RWPE2 (cell line): Measurements from ENCODE around the gene PROSER3.

Experiments
- ATAC-seq: fragments of 200-7000 bp; cut with Tn5 transposase; 3 replicates; pipeline ENCODE4 v1.9.1; 2021; ENCODE audit warnings: low read depth
- DNase-seq: peaks from one replicate; pipeline ENCODE4 v3.0.0-alpha.2; 2020; ENCODE audit warnings: low spot score
- H3K27ac ChIP-seq: fragments of 450-650 bp; 2 replicates; pipeline ENCODE4 v1.5.1; 2017; ENCODE audit warnings: mild to moderate bottlenecking; ENCODE audit not compliant: poor library complexity, severe bottlenecking
- H3K27me3 ChIP-seq: fragments of 250-450 bp; sonication (Bioruptor Pico); 2 replicates; pipeline ENCODE4 v1.5.1; 2021; ENCODE audit warnings: mild to moderate bottlenecking, moderate library complexity; ENCODE audit not compliant: insufficient read depth, poor library complexity, severe bottlenecking
- H3K36me3 ChIP-seq: fragments of 250-450 bp; sonication (Bioruptor Pico); 2 replicates; pipeline ENCODE4 v1.5.1; 2020; ENCODE audit warnings: low read depth, mild to moderate bottlenecking, moderate library complexity
- H3K4me1 ChIP-seq: fragments of 250-450 bp; sonication (Bioruptor Pico); 2 replicates; pipeline ENCODE4 v1.5.1; 2021; ENCODE audit warnings: mild to moderate bottlenecking, moderate library complexity; ENCODE audit not compliant: insufficient read depth, poor library complexity, severe bottlenecking
- H3K4me3 ChIP-seq: fragments of 250-450 bp; sonication (Bioruptor Pico); 2 replicates; pipeline ENCODE4 v1.5.1; 2021; ENCODE audit warnings: mild to moderate bottlenecking, moderate library complexity; ENCODE audit not compliant: severe bottlenecking
- H3K9me3 ChIP-seq: fragments of 250-450 bp; sonication (Bioruptor Pico); 2 replicates; pipeline ENCODE4 v1.5.1; 2021; ENCODE audit warnings: mild to moderate bottlenecking, moderate library complexity; ENCODE audit not compliant: severe bottlenecking
- CTCF ChIP-seq: fragments of 450-650 bp; IDR thresholded peaks from one replicate; pipeline ENCODE4 v1.5.1; 2017; ENCODE audit warnings: mild to moderate bottlenecking, moderate library complexity; ENCODE audit not compliant: poor library complexity, severe bottlenecking

PROSER3 gene

GRCh38 chr19:35756377-35757230, 1.4 kb upstream of the PROSER3 start, which contains the start of gene HSPB6:
Gene HSPB6 (minus strand): TSS chr19:35757029. CDS start chr19:35757008, 21 bp downstream.
- no peaks in the 10 kb centered on the region for H3K4me1 ChIP-seq
- no peaks in the 10 kb centered on the region for H3K27me3 ChIP-seq
- peak within 1 kb of the TSS; percentile 89 for H3K4me3 ChIP-seq
- H3K27ac ChIP-seq = peak within 1 kb of the TSS; percentile 71
- TF ChIP-seq CTCF = no peak
- peaks cover 28% of the 10 kb centered on the region for H3K36me3 ChIP-seq
- H3K9me3 ChIP-seq = no peaks in the 10 kb centered on the region
- DNase-seq = peak; percentile 45
- no peak for ATAC-seq

GRCh38 chr19:35757231-35757748, 686 bp upstream of the PROSER3 start:
- H3K27ac ChIP-seq = peak overlapping the region; percentile 71
- H3K36me3 ChIP-seq = peaks cover 34% of the 10 kb centered on the region
- no peaks in the 10 kb centered on the region for H3K9me3 ChIP-seq
- H3K4me3 ChIP-seq = peak overlapping the region; percentile 89
- peak; percentile 15 for ATAC-seq
- no peaks in the 10 kb centered on the region for H3K27me3 ChIP-seq
- DNase-seq = peak; percentile 61
- no peaks in the 10 kb centered on the region for H3K4me1 ChIP-seq
- TF ChIP-seq CTCF = no peak

GRCh38 chr19:35759697-35760096, 1.7 kb downstream of the PROSER3 start:
- Histone ChIP-seq H3K36me3 (peaks cover 46% of the 10 kb centered on the region), H3K27me3 (no peaks in the 10 kb centered on the region), H3K27ac (no peak overlapping the region), H3K9me3 (no peaks in the 10 kb centered on the region), H3K4me3 (no peak overlapping the region), H3K4me1 (no peaks in the 10 kb centered on the region)
- ATAC-seq (no peak), DNase-seq (no peak)
- no peak for TF ChIP-seq CTCF

- Histone ChIP-seq H3K4me1 (no peaks in the 10 kb centered on the region), H3K27ac (no peak overlapping the region), H3K36me3 (peaks cover 55% of the 10 kb centered on the region), H3K4me3 (no peak overlapping the region), H3K27me3 (no peaks in the 10 kb centered on the region), H3K9me3 (no peaks in the 10 kb centered on the region)
- DNase-seq (no peak), ATAC-seq (no peak)
- TF ChIP-seq CTCF = no peak
Observed at GRCh38 chr19:35760711-35761349, 2.9 kb downstream of the PROSER3 start.
